LoVo (cell line): ENCODE measurements around the gene TIMM10.

Experiments
- DNase-seq: peaks from one replicate; pipeline ENCODE4 v3.0.0-alpha.2; 2016; ENCODE audit warnings: low spot score

Gene TIMM10

GRCh38 chr11:57530596-57531507 lies at the start of gene TIMM10:
Gene TIMM10, minus strand, starts transcription at chr11:57530754. Its CDS starts 565 bp downstream, at chr11:57530189.
- DNase-seq = peak; percentile 98

GRCh38 chr11:57574061-57574460 lies 43.5 kb upstream of the TIMM10 start:
- DNase-seq = no peak

GRCh38 chr11:57571606-57572005 lies 41.1 kb upstream of the TIMM10 start:
- DNase-seq = no peak

GRCh38 chr11:57568330-57568766 lies 37.8 kb upstream of the TIMM10 start:
- DNase-seq = peak; percentile 81

GRCh38 chr11:57567515-57568329 lies 37.2 kb upstream of the TIMM10 start, which contains the start of gene UBE2L6:
Gene UBE2L6, minus strand, starts transcription at chr11:57567672. Its CDS starts 61 bp downstream, at chr11:57567611.
- peak; percentile 50 for DNase-seq

- DNase-seq = no peak
Measured at GRCh38 chr11:57566905-57567514, 36.5 kb upstream of the TIMM10 start.

- peak; percentile 43 for DNase-seq
Measured at GRCh38 chr11:57566005-57566904, 35.7 kb upstream of the TIMM10 start.

- no peak for DNase-seq
Measured at GRCh38 chr11:57562596-57562995, 32.0 kb upstream of the TIMM10 start.

- DNase-seq = no peak
Measured at GRCh38 chr11:57560146-57560545, 29.6 kb upstream of the TIMM10 start.

- DNase-seq = no peak
Measured at GRCh38 chr11:57556041-57556440, 25.5 kb upstream of the TIMM10 start.

GRCh38 chr11:57555393-57555792 lies 24.8 kb upstream of the TIMM10 start:
- no peak for DNase-seq

GRCh38 chr11:57552479-57552878 lies 21.9 kb upstream of the TIMM10 start:
- DNase-seq = no peak

- DNase-seq = no peak
Measured at GRCh38 chr11:57551941-57552340, 21.4 kb upstream of the TIMM10 start.

GRCh38 chr11:57549983-57550382 lies 19.4 kb upstream of the TIMM10 start:
- DNase-seq = no peak

GRCh38 chr11:57547854-57548377 lies 17.4 kb upstream of the TIMM10 start:
- DNase-seq = no peak

- DNase-seq = no peak
Measured at GRCh38 chr11:57546869-57547475, 16.4 kb upstream of the TIMM10 start.

- no peak for DNase-seq
Measured at GRCh38 chr11:57546451-57546850, 15.9 kb upstream of the TIMM10 start.

- DNase-seq = no peak
Measured at GRCh38 chr11:57545883-57546282, 15.3 kb upstream of the TIMM10 start.

GRCh38 chr11:57544566-57544965 lies 14.0 kb upstream of the TIMM10 start:
- no peak for DNase-seq

GRCh38 chr11:57543593-57543992 lies 13.0 kb upstream of the TIMM10 start:
- no peak for DNase-seq

- no peak for DNase-seq
Measured at GRCh38 chr11:57542582-57542981, 12.0 kb upstream of the TIMM10 start.
